ENCODE data around the gene SST.
A peak's percentile ranks its signal among the peaks of the same experiment; 100 is the strongest.
"Not testable (repeated sequence)": the region's sequence is repeated elsewhere in the genome, so short reads cannot be mapped to it uniquely, and the experiment has no call there.

The SST gene

GRCh38 chr3:187684444-187684843 lies 14.2 kb upstream of the SST start:
- DNase-seq (ENCODE audit: low read depth), result no peak

- DNase-seq (ENCODE audit: low read depth), result not testable (repeated sequence)
Measured at GRCh38 chr3:187681756-187682155, 11.6 kb upstream of the SST start.

GRCh38 chr3:187679638-187680396 lies 9.6 kb upstream of the SST start:
- DNase-seq (ENCODE audit: low read depth), result peak; percentile 49

GRCh38 chr3:187678726-187679268 lies 8.6 kb upstream of the SST start:
- DNase-seq (ENCODE audit: low read depth), result no peak

- DNase-seq (ENCODE audit: low read depth), result no peak
Measured at GRCh38 chr3:187677604-187678003, 7.4 kb upstream of the SST start.

GRCh38 chr3:187673012-187673411 lies 2.8 kb upstream of the SST start:
- no peak for DNase-seq (ENCODE audit: low read depth)

GRCh38 chr3:187667526-187667925 lies 2.7 kb downstream of the SST start:
- DNase-seq (ENCODE audit: low read depth), result no peak

- DNase-seq (ENCODE audit: low read depth), result no peak
Measured at GRCh38 chr3:187665764-187666402, 4.3 kb downstream of the SST start.

GRCh38 chr3:187665010-187665409 lies 5.2 kb downstream of the SST start:
- DNase-seq (ENCODE audit: low read depth), result no peak

- DNase-seq (ENCODE audit: low read depth), result no peak
Measured at GRCh38 chr3:187662848-187663409, 7.3 kb downstream of the SST start.

GRCh38 chr3:187661267-187661666 lies 8.9 kb downstream of the SST start:
- no peak for DNase-seq (ENCODE audit: low read depth)

- DNase-seq (ENCODE audit: low read depth), result no peak
Measured at GRCh38 chr3:187651282-187651681, 18.9 kb downstream of the SST start.

- DNase-seq (ENCODE audit: low read depth), result no peak
Measured at GRCh38 chr3:187648177-187648576, 22.0 kb downstream of the SST start.

GRCh38 chr3:187646906-187647660 lies 23.1 kb downstream of the SST start:
- DNase-seq (ENCODE audit: low read depth), result no peak

- DNase-seq (ENCODE audit: low read depth), result not testable (repeated sequence)
Measured at GRCh38 chr3:187645379-187645778, 24.8 kb downstream of the SST start.

GRCh38 chr3:187642861-187643260 lies 27.3 kb downstream of the SST start:
- DNase-seq (ENCODE audit: low read depth), result no peak

- DNase-seq (ENCODE audit: low read depth), result no peak
Measured at GRCh38 chr3:187641320-187642016, 28.7 kb downstream of the SST start.

- no peak for DNase-seq (ENCODE audit: low read depth)
Measured at GRCh38 chr3:187640569-187641059, 29.6 kb downstream of the SST start.

- DNase-seq (ENCODE audit: low read depth), result no peak
Measured at GRCh38 chr3:187639927-187640568, 30.1 kb downstream of the SST start.

GRCh38 chr3:187636528-187636927 lies 33.7 kb downstream of the SST start:
- DNase-seq (ENCODE audit: low read depth), result no peak

GRCh38 chr3:187630404-187630803 lies 39.8 kb downstream of the SST start:
- DNase-seq (ENCODE audit: low read depth), result no peak

Data from stimulated activated CD8-positive, alpha-beta memory T cell treated with anti-CD3 and anti-CD28 coated beads, Interleukin-15, amount 100 ng/mL, for 24 hours (primary cell).